GM21786 (cell line): ENCODE measurements around the gene S100A1.
"Not testable (repeated sequence)": the region's sequence is repeated elsewhere in the genome, so short reads cannot be mapped to it uniquely, and the experiment has no call there.

Experiments
- ATAC-seq: cut with Tn5 transposase; IDR thresholded peaks from one replicate; pipeline ENCODE4 v1.9.1; 2021; ENCODE audit not compliant: unreplicated experiment

The S100A1 gene

GRCh38 chr1:153627715-153628626, at the start of gene S100A1:
S100A1 (plus strand) TSS chr1:153628434; CDS start chr1:153630522, 2,088 bp downstream.
- no peak for ATAC-seq

- no peak for ATAC-seq
Measured at GRCh38 chr1:153578490-153578889, 49.7 kb upstream of the S100A1 start.

- ATAC-seq: no peak
Measured at GRCh38 chr1:153578936-153579335, 49.3 kb upstream of the S100A1 start.

GRCh38 chr1:153582836-153583235, 45.4 kb upstream of the S100A1 start:
- not testable (repeated sequence) for ATAC-seq

- not testable (repeated sequence) for ATAC-seq
Measured at GRCh38 chr1:153583514-153583913, 44.7 kb upstream of the S100A1 start.

- ATAC-seq: no peak
Measured at GRCh38 chr1:153583976-153584375, 44.3 kb upstream of the S100A1 start.

GRCh38 chr1:153585006-153585405, 43.2 kb upstream of the S100A1 start:
- ATAC-seq: no peak

- no peak for ATAC-seq
Measured at GRCh38 chr1:153586347-153586746, 41.9 kb upstream of the S100A1 start.

GRCh38 chr1:153587314-153587713, 40.9 kb upstream of the S100A1 start:
- no peak for ATAC-seq

GRCh38 chr1:153588033-153588432, 40.2 kb upstream of the S100A1 start:
- not testable (repeated sequence) for ATAC-seq

GRCh38 chr1:153588482-153588881, 39.8 kb upstream of the S100A1 start:
- ATAC-seq: no peak

- no peak for ATAC-seq
Measured at GRCh38 chr1:153592748-153593147, 35.5 kb upstream of the S100A1 start.

- ATAC-seq: no peak
Measured at GRCh38 chr1:153597206-153597605, 31.0 kb upstream of the S100A1 start.

GRCh38 chr1:153598309-153599172, 29.7 kb upstream of the S100A1 start:
- peak; percentile 99 for ATAC-seq

- ATAC-seq: no peak
Measured at GRCh38 chr1:153599847-153600246, 28.4 kb upstream of the S100A1 start.

- no peak for ATAC-seq
Measured at GRCh38 chr1:153602749-153603148, 25.5 kb upstream of the S100A1 start.

GRCh38 chr1:153606194-153606593, 22.0 kb upstream of the S100A1 start:
- no peak for ATAC-seq

- no peak for ATAC-seq
Measured at GRCh38 chr1:153607381-153607780, 20.9 kb upstream of the S100A1 start.

- ATAC-seq: no peak
Measured at GRCh38 chr1:153608089-153608682, 20.0 kb upstream of the S100A1 start.

- ATAC-seq: no peak
Measured at GRCh38 chr1:153608742-153609584, 19.3 kb upstream of the S100A1 start.

- ATAC-seq: no peak
Measured at GRCh38 chr1:153609585-153609907, 18.7 kb upstream of the S100A1 start.
